Fibroblast of lung (primary cell): Measurements from ENCODE around the gene C2orf49. TPM values are rescaled to one million over a fixed set of nuclear protein-coding genes. Genes with fewer than 3 reads are reported as not detected.
A peak's percentile ranks its signal among the peaks of the same experiment; 100 is the strongest.

Source experiments
- DNase-seq, 2 donors: peaks; one replicate each; pipeline versions ENCODE4 v3.0.0 to v3.0.0-alpha.2; 2010; ENCODE audit warnings: low read depth in 2 of 2
- H2AFZ ChIP-seq: 2 replicates; pipeline ENCODE4 v1.5.1; 2012; ENCODE audit warnings: low read length, control low read depth, inconsistent platforms
- H3K27ac ChIP-seq: 2 replicates; pipeline ENCODE4 v1.5.1; 2011; ENCODE audit warnings: low read length, control low read depth; ENCODE audit not compliant: insufficient read depth
- H3K27me3 ChIP-seq: 2 replicates; pipeline ENCODE4 v1.5.1; 2011; ENCODE audit warnings: mild to moderate bottlenecking, low read length; ENCODE audit not compliant: control insufficient read depth, insufficient read depth
- H3K36me3 ChIP-seq: 2 replicates; pipeline ENCODE4 v1.5.1; 2011; ENCODE audit warnings: low read length; ENCODE audit not compliant: control insufficient read depth, insufficient read depth
- H3K4me1 ChIP-seq: 2 replicates; pipeline ENCODE4 v1.5.1; 2011; ENCODE audit warnings: low read length; ENCODE audit not compliant: control insufficient read depth, insufficient read depth; ENCODE audit errors: extremely low read depth
- H3K4me2 ChIP-seq: 2 replicates; pipeline ENCODE4 v1.5.1; 2011; ENCODE audit warnings: low read length, control low read depth; ENCODE audit not compliant: insufficient read depth; ENCODE audit errors: extremely low read depth
- H3K4me3 ChIP-seq, 4 experiments: fragments of 200-600 bp in 1 of 4; sonication (generic) in 1 of 4; replicated peaks in 1 of 4; 2 replicates each; pipeline ENCODE4 v1.5.1; 2011 to 2016; ENCODE audit warnings: low read length in 4 of 4, low read depth in 3 of 4, mild to moderate bottlenecking in 3 of 4, control low read depth in 2 of 4, inconsistent platforms in 1 of 4, mixed read lengths in 1 of 4; ENCODE audit not compliant: insufficient read depth in 1 of 4; ENCODE audit errors: control extremely low read depth in 1 of 4
- H3K79me2 ChIP-seq: 2 replicates; pipeline ENCODE4 v1.5.1; 2012; ENCODE audit warnings: mild to moderate bottlenecking, low read length, inconsistent platforms; ENCODE audit not compliant: control insufficient read depth, insufficient read depth
- H3K9ac ChIP-seq: 2 replicates; pipeline ENCODE4 v1.5.1; 2011; ENCODE audit warnings: mild to moderate bottlenecking, low read length, control low read depth; ENCODE audit not compliant: insufficient read depth
- H3K9me3 ChIP-seq: 2 replicates; pipeline ENCODE4 v1.5.1; 2012; ENCODE audit warnings: low read depth, low read length; ENCODE audit not compliant: control insufficient read depth, insufficient read depth
- H4K20me1 ChIP-seq: 2 replicates; pipeline ENCODE4 v1.5.1; 2011; ENCODE audit warnings: low read length; ENCODE audit not compliant: control insufficient read depth, insufficient read depth; ENCODE audit errors: extremely low read depth
- CTCF ChIP-seq, 2 donors: IDR thresholded peaks in 1 of 2; conservative IDR thresholded peaks in 1 of 2; 1 replicate in 1 of 2; 2 replicates in 1 of 2; pipeline ENCODE4 v1.5.1; 2011 to 2012; ENCODE audit warnings: low read length in 2 of 2, control low read depth in 1 of 2, inconsistent platforms in 1 of 2, low read depth in 1 of 2, mild to moderate bottlenecking in 1 of 2
- EZH2 ChIP-seq: IDR thresholded peaks from 2 replicates; pipeline ENCODE4 v1.5.1; 2012; ENCODE audit warnings: low read length, control low read depth, mild to moderate bottlenecking; ENCODE audit errors: missing control alignments
- polyA minus RNA-seq: library from RNA; depleted of rRNA, polyadenylated mRNA; stranded (reverse); fragments of >200 nt; gene quantifications from 2 replicates; pipeline ENCODE4 v1.2.3, GENCODE V29; 2011; ENCODE audit warnings: low replicate concordance
- polyA plus RNA-seq, 2 donors: library from polyadenylated mRNA; depleted of rRNA in 1 of 2; stranded (reverse) in 1 of 2; unstranded in 1 of 2; fragments of >200 nt; gene quantifications; 2 replicates each; pipeline ENCODE4 v1.2.1, GENCODE V29; 2011 to 2012; ENCODE audit warnings: missing spikeins in 1 of 2
- total RNA-seq: library from RNA; depleted of rRNA; stranded (reverse); fragments of >200 nt; gene quantifications from 2 replicates; pipeline ENCODE4 v1.2.1, GENCODE V29; 2014

Gene C2orf49
- total RNA-seq (23.4 and 28.4 TPM in 2 replicates), polyA plus RNA-seq (17.0 and 20.9 TPM in 2 replicates), polyA minus RNA-seq (0.75 and 1.3 TPM in 2 replicates)
- polyA plus RNA-seq (2012): 13.5 and 15.6 TPM in 2 replicates

GRCh38 chr2:105337122-105338019 is at the start of gene C2orf49:
Gene C2orf49, plus strand, starts transcription at chr2:105337540. Its CDS starts 48 bp downstream, at chr2:105337588.
- H3K27ac ChIP-seq: peak within 1 kb of the TSS; percentile 100

GRCh38 chr2:105287692-105288091 is 49.6 kb upstream of the C2orf49 start:
- Histone ChIP-seq H3K4me2 (no peak overlapping the region), H3K4me1 (no peaks in the 10 kb centered on the region), H3K4me3 (no peak overlapping the region), H4K20me1 (no peaks in the 10 kb centered on the region), H3K36me3 (no peaks in the 10 kb centered on the region), H3K9ac (no peak overlapping the region), H3K27me3 (no peaks in the 10 kb centered on the region), H2AFZ (no peak overlapping the region), H3K27ac (no peak overlapping the region), H3K9me3 (no peaks in the 10 kb centered on the region), H3K79me2 (no peaks in the 10 kb centered on the region)
- TF ChIP-seq CTCF (conservative IDR thresholded peaks at IDR 0.05 in 1 of 2, IDR thresholded peaks at IDR 0.05 in 1 of 2; ENCODE audit: low read depth in 1 of 2, low read length in 2 of 2) (peak; percentile 22 to 55), EZH2 (no peak)
- peak; percentile 23 to 45 for DNase-seq

More at GRCh38 chr2:105337122-105338019, at the start of gene C2orf49:
- no peaks in the 10 kb centered on the region for H3K9me3 ChIP-seq
- H4K20me1 ChIP-seq: no peaks in the 10 kb centered on the region
- H3K4me2 ChIP-seq: peak within 1 kb of the TSS; percentile 89
- peak; percentile 81 to 86 for DNase-seq
- H3K79me2 ChIP-seq: peaks cover 27% of the 10 kb centered on the region
- no peaks in the 10 kb centered on the region for H3K4me1 ChIP-seq
- peak within 1 kb of the TSS; percentile 71 to 95 (median 84) for H3K4me3 ChIP-seq
- H2AFZ ChIP-seq: peak within 1 kb of the TSS; percentile 99
- H3K27me3 ChIP-seq: no peaks in the 10 kb centered on the region
- H3K36me3 ChIP-seq: no peaks in the 10 kb centered on the region
- TF ChIP-seq EZH2 (no peak), CTCF (conservative IDR thresholded peaks at IDR 0.05 in 1 of 2, IDR thresholded peaks at IDR 0.05 in 1 of 2; ENCODE audit: low read depth in 1 of 2, low read length in 2 of 2) (no peak)
- H3K9ac ChIP-seq: peak within 1 kb of the TSS; percentile 99

DNA sequence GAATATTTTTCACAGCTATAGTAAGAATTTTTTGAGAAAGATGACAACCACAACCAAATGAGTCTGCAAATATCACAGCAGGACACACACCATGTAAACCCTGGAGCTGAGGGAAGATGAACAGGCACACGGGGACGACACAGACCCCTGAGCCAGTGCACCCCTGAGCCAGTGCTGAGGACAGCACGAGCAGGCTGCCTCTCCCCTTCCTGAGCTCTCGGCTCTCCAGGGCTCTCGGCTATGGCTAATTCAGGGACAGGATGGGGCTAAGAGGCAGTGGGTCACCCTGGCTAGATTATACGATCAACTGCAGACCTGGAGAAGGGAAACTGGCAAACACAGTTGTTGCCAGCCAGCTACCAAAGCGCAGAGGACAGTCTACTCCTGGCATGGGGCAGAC is 49.2 kb upstream of the C2orf49 start:
- Histone ChIP-seq H3K4me1 (no peaks in the 10 kb centered on the region), H3K27me3 (no peaks in the 10 kb centered on the region), H3K27ac (no peak overlapping the region), H3K9ac (no peak overlapping the region), H3K36me3 (no peaks in the 10 kb centered on the region), H4K20me1 (no peaks in the 10 kb centered on the region), H3K79me2 (no peaks in the 10 kb centered on the region), H3K4me3 (no peak overlapping the region), H2AFZ (no peak overlapping the region), H3K9me3 (no peaks in the 10 kb centered on the region), H3K4me2 (no peak overlapping the region)
- DNase-seq: no peak
- TF ChIP-seq EZH2: no peak
- TF ChIP-seq CTCF (conservative IDR thresholded peaks at IDR 0.05 in 1 of 2, IDR thresholded peaks at IDR 0.05 in 1 of 2; ENCODE audit: low read depth in 1 of 2, low read length in 2 of 2): no peak
